Calu3 (cell line): ENCODE measurements around the gene MDM4. TPM values are rescaled to one million over a fixed set of nuclear protein-coding genes. Genes with fewer than 3 reads are reported as not detected.

Experiments
- Bru-seq: library from RNA; stranded (reverse); fragments of 400-500 nt; gene quantifications from one replicate; lab custom pipeline; 2021; lab: Mats Ljungman, UMichigan
- BruChase-seq, 2 experiments: library from RNA; stranded (reverse); fragments of 400-500 nt; gene quantifications; one replicate each; lab custom pipeline; 2021; lab: Mats Ljungman, UMichigan
- BruUV-seq: library from RNA; stranded (reverse); fragments of 400-500 nt; replicated peaks from 2 replicates; lab custom pipeline; 2021; lab: Mats Ljungman, UMichigan
- CTCF ChIA-PET: fragments of 300-600 bp; sonication (Branson Sonifier 250); formaldehyde crosslinking; loops from one replicate; lab custom pipeline; 2022; ENCODE audit warnings: antibody characterized with exemption; lab: Charles Lee
- DNase-seq: peaks from one replicate; pipeline ENCODE4 v3.0.0; 2022
- H3K27ac Mint-ChIP-seq: one replicate; pipeline ENCODE4 v1.8.0; 2022; ENCODE audit warnings: mixed read lengths; ENCODE audit not compliant: unreplicated experiment
- H3K27me3 Mint-ChIP-seq: one replicate; pipeline ENCODE4 v1.8.0; 2022; ENCODE audit warnings: mixed read lengths; ENCODE audit not compliant: unreplicated experiment
- H3K36me3 Mint-ChIP-seq: one replicate; pipeline ENCODE4 v1.8.0; 2022; ENCODE audit warnings: mild to moderate bottlenecking, moderate library complexity, mixed read lengths; ENCODE audit not compliant: insufficient read depth, unreplicated experiment
- H3K4me1 Mint-ChIP-seq: one replicate; pipeline ENCODE4 v1.8.0; 2022; ENCODE audit warnings: mild to moderate bottlenecking, low read depth, mixed read lengths; ENCODE audit not compliant: unreplicated experiment
- H3K4me3 Mint-ChIP-seq: one replicate; pipeline ENCODE4 v1.8.0; 2022; ENCODE audit warnings: mild to moderate bottlenecking, low read depth, moderate library complexity, mixed read lengths; ENCODE audit not compliant: unreplicated experiment
- H3K9me3 Mint-ChIP-seq: one replicate; pipeline ENCODE4 v1.8.0; 2022; ENCODE audit warnings: low read depth, mixed read lengths; ENCODE audit not compliant: unreplicated experiment
- intact Hi-C: fragments of 100-400 bp; cut with micrococcal nuclease; formaldehyde crosslinking; loops from one replicate; pipeline ENCODE4 v1.10.0; 2022; ENCODE audit not compliant: unreplicated experiment
- long read RNA-seq: library from polyadenylated mRNA; stranded (forward); transcript quantifications from one replicate; pipeline ENCODE4 v2.0.0, GENCODE V29; 2022
- total RNA-seq: library from RNA; stranded (reverse); gene quantifications from 2 replicates; pipeline ENCODE4 v1.2.3, GENCODE V29; 2022
- TF ChIP-seq, protein P1 (sequence below): fragments of 200-600 bp; IDR thresholded peaks from one replicate; pipeline ENCODE4 v1.8.0; 2022; ENCODE audit warnings: antibody characterized with exemption; ENCODE audit not compliant: unreplicated experiment

MDM4 gene, protein sequence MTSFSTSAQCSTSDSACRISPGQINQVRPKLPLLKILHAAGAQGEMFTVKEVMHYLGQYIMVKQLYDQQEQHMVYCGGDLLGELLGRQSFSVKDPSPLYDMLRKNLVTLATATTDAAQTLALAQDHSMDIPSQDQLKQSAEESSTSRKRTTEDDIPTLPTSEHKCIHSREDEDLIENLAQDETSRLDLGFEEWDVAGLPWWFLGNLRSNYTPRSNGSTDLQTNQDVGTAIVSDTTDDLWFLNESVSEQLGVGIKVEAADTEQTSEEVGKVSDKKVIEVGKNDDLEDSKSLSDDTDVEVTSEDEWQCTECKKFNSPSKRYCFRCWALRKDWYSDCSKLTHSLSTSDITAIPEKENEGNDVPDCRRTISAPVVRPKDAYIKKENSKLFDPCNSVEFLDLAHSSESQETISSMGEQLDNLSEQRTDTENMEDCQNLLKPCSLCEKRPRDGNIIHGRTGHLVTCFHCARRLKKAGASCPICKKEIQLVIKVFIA
- total RNA-seq (101 and 106 TPM in 2 replicates), Bru-seq, nascent RNA (percentile 94 among the genes with signal in this experiment), BruChase-seq, experiment 1, labeled RNA remaining after a 6-hour chase (percentile 97 among the genes with signal in this experiment), BruChase-seq, experiment 2, labeled RNA remaining after a 2-hour chase (percentile 98 among the genes with signal in this experiment)
- long read RNA-seq, full-length matches to known transcripts, result 1 of 14 reads
- long read RNA-seq, partial matches to known transcripts, result 1 of 14 reads
- long read RNA-seq, other reads (novel, unspliced or antisense), result 12 of 14 reads

DNA sequence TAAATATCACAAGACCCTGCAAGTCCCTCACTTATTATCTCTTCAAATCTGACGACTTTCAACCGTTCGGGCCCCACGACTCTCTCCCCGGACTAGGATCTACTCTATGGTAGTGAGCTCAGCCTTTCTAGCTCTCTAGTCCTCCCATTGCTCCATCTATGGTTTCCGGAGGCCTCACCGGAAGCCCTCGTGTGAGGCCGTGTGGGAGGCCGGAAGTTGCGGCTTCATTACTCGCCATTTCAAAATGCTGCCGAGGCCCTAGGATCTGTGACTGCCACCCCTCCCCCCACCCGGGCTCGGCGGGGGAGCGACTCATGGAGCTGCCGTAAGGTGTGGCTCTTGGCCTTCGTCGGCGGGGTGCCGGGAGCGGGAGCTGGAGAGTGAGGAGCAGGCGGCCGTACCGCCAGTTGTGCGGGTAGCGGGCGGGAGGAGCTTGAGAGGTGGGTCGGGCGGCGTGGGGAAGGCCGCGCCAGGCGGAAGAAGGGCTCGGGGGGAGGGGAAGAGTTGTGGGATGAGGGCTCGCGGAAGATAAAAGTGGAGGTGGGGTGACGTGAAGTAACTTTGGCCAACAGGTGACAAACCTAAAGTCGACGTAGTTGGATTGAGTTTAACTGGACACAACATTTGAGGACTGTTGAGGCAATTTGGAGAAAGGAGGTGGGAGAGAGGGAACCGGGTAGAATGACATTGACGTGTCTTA is at the start of gene MDM4:
MDM4 (plus strand) TSS at position 227 of the 700 bp plus-strand sequence. CDS start 9,113 bp downstream, outside the sequence.
- TSS peak; percentile 96 for BruUV-seq
- H3K4me3 Mint-ChIP-seq, result no peak within 1 kb of the TSS
- no peak within 1 kb of the TSS for H3K27ac Mint-ChIP-seq
- no peaks in the 10 kb centered on the region for H3K27me3 Mint-ChIP-seq
- no peaks in the 10 kb centered on the region for H3K9me3 Mint-ChIP-seq
- intact Hi-C loops, result no loop called here
- peaks cover 11% of the 10 kb centered on the region for H3K4me1 Mint-ChIP-seq
- CTCF ChIA-PET, result interaction anchor here (0.6 to 2.6 kb wide), 14 partner anchors 9 to 291 kb away, joined by 3 to 21 read pairs (median 6); partner anchors contain the start of gene PIK3C2B
- TF ChIP-seq, protein P1, sequence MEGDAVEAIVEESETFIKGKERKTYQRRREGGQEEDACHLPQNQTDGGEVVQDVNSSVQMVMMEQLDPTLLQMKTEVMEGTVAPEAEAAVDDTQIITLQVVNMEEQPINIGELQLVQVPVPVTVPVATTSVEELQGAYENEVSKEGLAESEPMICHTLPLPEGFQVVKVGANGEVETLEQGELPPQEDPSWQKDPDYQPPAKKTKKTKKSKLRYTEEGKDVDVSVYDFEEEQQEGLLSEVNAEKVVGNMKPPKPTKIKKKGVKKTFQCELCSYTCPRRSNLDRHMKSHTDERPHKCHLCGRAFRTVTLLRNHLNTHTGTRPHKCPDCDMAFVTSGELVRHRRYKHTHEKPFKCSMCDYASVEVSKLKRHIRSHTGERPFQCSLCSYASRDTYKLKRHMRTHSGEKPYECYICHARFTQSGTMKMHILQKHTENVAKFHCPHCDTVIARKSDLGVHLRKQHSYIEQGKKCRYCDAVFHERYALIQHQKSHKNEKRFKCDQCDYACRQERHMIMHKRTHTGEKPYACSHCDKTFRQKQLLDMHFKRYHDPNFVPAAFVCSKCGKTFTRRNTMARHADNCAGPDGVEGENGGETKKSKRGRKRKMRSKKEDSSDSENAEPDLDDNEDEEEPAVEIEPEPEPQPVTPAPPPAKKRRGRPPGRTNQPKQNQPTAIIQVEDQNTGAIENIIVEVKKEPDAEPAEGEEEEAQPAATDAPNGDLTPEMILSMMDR, result no peak
- H3K36me3 Mint-ChIP-seq, result peaks cover 36% of the 10 kb centered on the region
- peak; percentile 95 for DNase-seq

DNA sequence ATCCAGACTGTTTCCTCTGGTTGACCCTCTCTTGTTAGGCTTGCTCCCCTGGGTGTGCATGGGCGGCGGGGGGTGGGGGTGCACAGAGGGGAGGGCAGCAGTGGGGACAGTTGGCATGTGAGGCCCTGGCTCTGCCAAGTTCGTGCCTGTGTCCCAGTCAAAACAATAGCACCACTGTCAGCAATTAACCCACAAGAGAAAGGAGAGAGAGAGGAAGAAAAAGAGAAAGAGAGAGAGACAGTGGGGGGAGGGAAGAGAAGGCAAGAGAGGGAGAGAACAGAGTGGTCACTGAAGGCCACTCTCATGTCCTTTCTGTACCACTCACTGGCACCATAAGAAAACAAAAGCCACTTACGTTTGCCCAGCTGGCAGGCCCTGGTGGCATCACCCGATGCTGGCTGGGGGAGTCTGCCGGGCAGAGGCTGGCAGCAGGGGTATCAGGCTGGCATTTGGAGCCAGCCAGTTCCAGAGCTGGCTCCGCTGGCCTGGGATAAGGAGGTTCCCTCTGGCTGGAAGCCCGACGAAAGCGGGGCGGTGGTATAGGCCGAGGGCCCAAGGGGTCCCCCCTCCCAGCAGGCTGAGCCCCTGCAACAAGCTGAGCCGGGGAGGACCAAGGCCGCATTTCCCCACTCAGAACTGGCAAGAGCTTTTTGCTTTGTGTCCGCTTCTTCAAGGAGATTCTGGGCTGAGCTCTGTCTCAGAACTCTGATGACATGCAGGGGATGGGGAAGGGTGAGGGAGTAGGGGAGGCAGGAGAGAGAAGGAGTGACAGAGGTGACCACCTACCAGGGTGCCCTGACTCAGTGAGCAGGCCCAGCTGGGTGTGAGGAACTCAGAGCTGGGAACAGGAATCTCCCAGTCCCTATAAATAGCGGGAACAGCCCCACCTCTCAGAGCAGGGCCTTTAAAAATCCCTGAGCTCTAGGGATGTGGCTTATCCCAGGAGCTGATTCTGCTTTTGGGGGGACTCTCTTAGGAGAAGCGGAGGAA is 49.5 kb upstream of the MDM4 start:
- no peaks in the 10 kb centered on the region for H3K36me3 Mint-ChIP-seq
- no peak overlapping the region for H3K27ac Mint-ChIP-seq
- BruUV-seq, result no TSS peak
- CTCF ChIA-PET, result interaction anchor here (0.7 to 1.0 kb wide), 2 partner anchors 13 to 36 kb away, joined by 3 to 8 read pairs; no protein-coding TSS in a partner anchor
- H3K27me3 Mint-ChIP-seq, result no peaks in the 10 kb centered on the region
- H3K4me1 Mint-ChIP-seq, result peaks cover 18% of the 10 kb centered on the region
- no peak overlapping the region for H3K4me3 Mint-ChIP-seq
- no peak for DNase-seq
- TF ChIP-seq, protein P1, result no peak
- intact Hi-C loops, result no loop called here
- no peaks in the 10 kb centered on the region for H3K9me3 Mint-ChIP-seq

DNA sequence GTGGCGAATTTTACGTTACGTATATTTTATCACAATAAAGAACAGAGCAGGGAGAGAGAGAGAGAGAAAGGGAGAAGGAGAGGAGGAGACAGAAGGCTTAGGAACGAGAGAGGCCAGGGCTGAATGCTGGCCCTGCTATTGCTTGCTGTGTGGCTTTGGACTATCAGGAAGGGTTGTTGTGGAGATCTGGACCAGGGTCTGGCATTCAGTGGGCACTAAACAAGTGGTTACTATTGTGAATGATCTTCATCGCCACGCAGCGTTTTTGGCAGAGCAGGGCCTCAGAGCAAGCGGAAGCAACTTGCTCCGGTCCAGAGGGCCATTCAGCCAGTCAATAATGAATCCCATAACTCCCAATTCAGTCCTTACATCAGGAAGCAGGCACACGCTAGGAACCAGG is 48.0 kb upstream of the MDM4 start:
- no TSS peak for BruUV-seq
- CTCF ChIA-PET, result interaction anchor here (0.6 kb wide), 1 partner anchor 202 kb away, joined by 3 read pairs; no protein-coding TSS in a partner anchor
- no peak for DNase-seq
- Mint-ChIP-seq H3K36me3 (no peaks in the 10 kb centered on the region), H3K27ac (no peak overlapping the region), H3K9me3 (no peaks in the 10 kb centered on the region), H3K4me1 (peaks cover 18% of the 10 kb centered on the region), H3K4me3 (no peak overlapping the region), H3K27me3 (no peaks in the 10 kb centered on the region)
- TF ChIP-seq, protein P1, result no peak
- intact Hi-C loops, result no loop called here
